Fibroblast of the aortic adventitia (primary cell): ENCODE data around the gene PRIMA1. TPM values are rescaled to one million over a fixed set of nuclear protein-coding genes. Genes with fewer than 3 reads are reported as not detected.

Experiments used
- DNase-seq: peaks from one replicate; pipeline ENCODE4 v3.0.0-alpha.2; 2010; ENCODE audit warnings: low read depth
- H3K4me3 ChIP-seq: 2 replicates; pipeline ENCODE4 v1.5.1; 2011; ENCODE audit warnings: low read depth, mild to moderate bottlenecking, control low read depth, low read length, moderate library complexity
- CTCF ChIP-seq: IDR thresholded peaks from 2 replicates; pipeline ENCODE4 v1.5.1; 2011; ENCODE audit warnings: mild to moderate bottlenecking, low read length, control low read depth, inconsistent platforms; ENCODE audit not compliant: insufficient read depth
- total RNA-seq: library from RNA; depleted of rRNA; stranded (reverse); fragments of >200 nt; gene quantifications from 2 replicates; pipeline ENCODE4 v1.2.3, GENCODE V29; 2012; ENCODE audit warnings: low replicate concordance

The PRIMA1 gene
- total RNA-seq, 1 donor: not detected

GRCh38 chr14:93747560-93747959, 40.7 kb downstream of the PRIMA1 start:
- no peak overlapping the region for H3K4me3 ChIP-seq
- DNase-seq: no peak
- TF ChIP-seq CTCF: no peak

GRCh38 chr14:93747102-93747501, 41.2 kb downstream of the PRIMA1 start:
- no peak for TF ChIP-seq CTCF
- DNase-seq: no peak

GRCh38 chr14:93745603-93746273, 42.5 kb downstream of the PRIMA1 start:
- no peak overlapping the region for H3K4me3 ChIP-seq
- DNase-seq: no peak
- TF ChIP-seq CTCF: no peak

More at GRCh38 chr14:93747102-93747501, 41.2 kb downstream of the PRIMA1 start:
- no peak overlapping the region for H3K4me3 ChIP-seq

- H3K4me3 ChIP-seq: no peak overlapping the region
- DNase-seq: no peak
- no peak for TF ChIP-seq CTCF
Measured at GRCh38 chr14:93744876-93745275, 43.4 kb downstream of the PRIMA1 start.

GRCh38 chr14:93744176-93744575, 44.1 kb downstream of the PRIMA1 start:
- H3K4me3 ChIP-seq: no peak overlapping the region
- DNase-seq: no peak
- TF ChIP-seq CTCF: no peak

- DNase-seq: no peak
- H3K4me3 ChIP-seq: no peak overlapping the region
- no peak for TF ChIP-seq CTCF
Measured at GRCh38 chr14:93743270-93744060, 44.8 kb downstream of the PRIMA1 start.
